Left cardiac atrium (tissue), 4 donors: ENCODE results near the gene SPACA9. TPM values are rescaled to one million over a fixed set of nuclear protein-coding genes. Genes with fewer than 3 reads are reported as not detected.

Experiments used
- ATAC-seq, 2 donors: fragments of 200-7000 bp; cut with Tn5 transposase; one replicate each; pipeline ENCODE4 v1.9.1; 2020; ENCODE audit warnings: mild to moderate bottlenecking in 2 of 2, moderate library complexity in 2 of 2
- DNase-seq: peaks from one replicate; pipeline ENCODE4 v3.0.0-alpha.2; 2020
- intact Hi-C, 2 donors: fragments of 100-400 bp; cut with DNase I; formaldehyde crosslinking; loops; one replicate each; pipeline versions ENCODE4 v1.14.1 to v1.15.1; 2022 to 2023
- total RNA-seq, 2 donors: library from RNA; stranded (reverse); fragmentation: NEBNext Ultra II Directional; extraction: Animal tissue kit (Norgen Biotek cat#: 25700); gene quantifications; one replicate each; pipeline ENCODE4 v1.2.1, GENCODE V29; 2021
- donor health status: DM: no; HTN: yes; CAD: no.
- donor health status: DM: no; HTN: yes; CAD: no; lungs with severe emphysema.
- donor health status: DM: yes; HTN: yes; CAD: no.
- donor health status: Dilated cardiomyopathy.

The SPACA9 gene
- total RNA-seq, 2 donors from 2014 or later = 5.4 to 6.5 TPM

DNA sequence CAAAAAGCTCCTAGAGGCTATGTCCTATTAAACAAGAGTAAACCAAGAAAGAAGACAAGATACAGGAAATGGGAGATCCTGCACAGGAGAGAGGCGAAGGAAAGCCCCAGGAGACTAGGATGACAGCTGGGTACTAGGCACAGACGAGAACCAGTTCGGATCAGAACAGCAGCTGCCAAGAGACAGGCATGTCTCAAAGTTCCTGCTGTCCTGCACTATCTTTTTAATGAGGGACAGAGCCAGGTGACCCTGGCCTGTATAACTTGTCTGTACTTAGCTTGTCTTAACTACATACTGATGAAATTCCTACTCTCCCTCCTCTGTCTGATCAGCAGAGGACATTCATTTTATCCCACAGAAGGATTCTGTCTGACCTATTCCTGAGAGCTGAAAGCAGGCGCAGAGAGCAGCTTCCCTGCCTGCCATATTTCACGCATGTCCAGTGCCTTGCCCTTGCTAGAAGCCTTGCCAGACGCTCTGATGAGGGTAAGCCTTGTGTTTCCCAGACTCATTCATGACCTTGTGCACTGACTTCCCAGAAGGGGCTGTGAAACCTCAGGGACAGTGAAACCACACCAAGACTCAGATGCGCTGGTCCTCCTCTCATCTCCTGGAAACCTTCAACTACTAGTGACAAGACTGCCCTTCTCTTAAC, 41.0 kb downstream of the SPACA9 start:
- DNase-seq = no peak
- ATAC-seq = no peak
- intact Hi-C loops = no loop called here

GRCh38 chr9:132923346-132923902, 44.7 kb downstream of the SPACA9 start:
- intact Hi-C loops = no loop called here
- DNase-seq = no peak
- no peak for ATAC-seq

- DNase-seq = no peak
- intact Hi-C loops = no loop called here
Measured at GRCh38 chr9:132927704-132928103, 49.0 kb downstream of the SPACA9 start.

DNA sequence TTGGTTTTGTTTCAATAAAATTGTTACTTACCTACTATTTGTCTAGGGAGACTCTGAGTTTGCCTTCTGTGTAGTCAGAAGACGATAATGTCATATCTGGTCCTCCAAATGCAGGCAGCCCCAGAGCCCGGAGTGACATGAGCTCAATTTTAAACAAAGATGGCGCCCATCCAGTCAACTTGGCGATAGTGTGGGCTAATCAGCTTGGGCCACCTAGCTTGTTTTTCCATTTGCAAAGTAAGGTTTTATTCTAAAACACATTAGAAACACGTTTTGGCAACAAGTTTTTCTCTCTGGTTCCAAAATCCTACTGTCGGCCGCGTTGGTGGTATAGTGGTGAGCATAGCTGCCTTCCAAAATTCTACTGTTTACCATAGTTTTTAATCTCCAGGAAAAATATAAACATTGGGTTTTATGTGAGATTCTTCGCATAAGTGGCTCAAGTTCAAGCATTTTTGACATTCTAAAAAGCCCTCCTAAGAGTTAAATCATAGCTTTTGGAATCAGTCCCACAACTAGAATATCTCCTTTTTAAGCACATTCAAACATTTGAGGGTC, 52.6 kb downstream of the SPACA9 start:
- intact Hi-C loops = no loop called here
- ATAC-seq (no peak), DNase-seq (no peak)

More at GRCh38 chr9:132927704-132928103, 49.0 kb downstream of the SPACA9 start:
- no peak for ATAC-seq

DNA sequence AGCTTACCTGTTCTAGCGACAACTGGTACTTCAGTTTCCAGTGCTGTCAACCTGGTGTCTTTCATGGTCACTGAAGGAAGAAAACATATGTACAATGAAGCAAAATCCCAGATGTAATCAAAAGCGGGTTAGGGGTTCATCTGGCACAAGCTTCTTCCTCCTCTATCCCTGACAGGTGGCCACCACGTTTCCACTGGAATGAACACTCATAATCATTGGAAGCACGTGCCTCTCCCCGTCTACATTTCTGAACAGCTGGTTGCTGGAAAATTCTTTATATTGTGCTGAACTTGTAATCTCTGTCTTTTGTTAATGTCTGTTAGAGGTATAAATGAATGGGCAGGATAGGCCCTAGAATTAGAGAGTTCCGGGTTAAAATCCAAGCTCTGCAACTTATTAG, 56.3 kb downstream of the SPACA9 start:
- intact Hi-C loops = no loop called here
- DNase-seq (no peak), ATAC-seq (no peak)

DNA sequence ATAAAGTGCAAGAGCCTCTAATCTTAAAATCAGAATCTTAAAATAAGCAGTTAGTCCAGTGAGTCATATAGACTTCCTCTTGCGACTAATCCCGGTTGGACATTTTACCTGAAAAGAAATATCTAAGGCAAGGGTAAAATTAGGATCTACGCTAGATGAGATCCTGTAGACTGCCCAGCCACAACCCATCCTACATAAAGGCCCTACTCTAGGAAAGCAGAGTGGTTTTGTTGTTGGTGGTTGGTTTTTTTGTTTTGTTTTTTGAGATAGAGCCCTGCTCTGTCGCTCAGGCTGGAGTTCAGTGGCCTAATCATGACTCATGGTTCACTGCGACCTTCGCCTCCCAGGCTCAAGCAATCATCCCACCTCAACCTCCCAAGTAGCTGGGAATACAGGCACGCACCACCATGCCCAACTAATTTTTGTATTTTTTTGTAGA, 58.8 kb downstream of the SPACA9 start:
- DNase-seq (no peak), ATAC-seq (no peak)
- intact Hi-C loops = no loop called here

DNA sequence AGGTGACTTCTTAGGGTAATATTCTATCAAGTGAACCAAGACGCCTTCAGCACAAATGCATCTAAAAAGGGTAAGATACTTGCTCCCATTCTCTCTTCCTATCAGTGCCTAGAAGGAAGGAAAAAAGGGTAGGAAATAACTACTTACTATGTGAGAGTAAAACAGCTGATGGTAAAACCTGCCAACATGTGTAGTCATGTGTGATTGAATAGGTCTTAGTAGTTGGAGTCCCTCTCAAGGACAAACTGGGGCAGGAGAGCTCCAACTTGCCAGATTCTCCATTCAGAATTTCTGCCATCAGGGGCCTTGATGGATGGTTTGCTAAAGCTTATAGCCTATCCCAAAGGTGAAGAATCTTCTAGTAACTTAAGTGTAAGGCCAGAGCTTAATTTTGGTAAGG, 60.5 kb downstream of the SPACA9 start:
- DNase-seq (no peak), ATAC-seq (no peak)
- intact Hi-C loops = no loop called here

Other genes starting within 250 kb of the SPACA9 start
- gene DDX31, start 208.9 kb upstream of the SPACA9 start, total RNA-seq = 1 to 10 TPM; 5.2 to 7.9 TPM
- gene GTF3C4, start 208.4 kb upstream of the SPACA9 start, total RNA-seq = 1 to 10 TPM; 8.1 to 9.2 TPM
- gene AK8, start 614 bp upstream of the SPACA9 start, total RNA-seq = under 1 TPM; 0.18 to 0.32 TPM
- 10 to 100 TPM; 25.3 to 30.5 TPM for gene TSC1, start 65.7 kb downstream of the SPACA9 start, total RNA-seq
- gene GFI1B, start 99.8 kb downstream of the SPACA9 start, total RNA-seq = under 1 TPM in 1 of 2 donors, not detected in 1; 0.12 TPM
- gene GTF3C5, start 152.1 kb downstream of the SPACA9 start, total RNA-seq = 10 to 100 TPM; 30.9 to 35.2 TPM
- gene CEL, start 183.1 kb downstream of the SPACA9 start, total RNA-seq = 1 to 10 TPM; 2.5 to 8.8 TPM
- 10 to 100 TPM; 27.0 to 29.3 TPM for gene RALGDS, start 242.3 kb downstream of the SPACA9 start, total RNA-seq